A673 (cell line): ENCODE results near the gene ASPDH. TPM values are rescaled to one million over a fixed set of nuclear protein-coding genes. Genes with fewer than 3 reads are reported as not detected.
A peak's percentile ranks its signal among the peaks of the same experiment; 100 is the strongest.

Source experiments
- BruUV-seq: library from RNA; stranded (reverse); fragments of 400-500 nt; replicated peaks from 2 replicates; lab custom pipeline; 2021; lab: Mats Ljungman, UMichigan
- CTCF ChIA-PET: fragments of 300-600 bp; sonication (Branson Sonifier 250); formaldehyde crosslinking; loops from one replicate; lab custom pipeline; 2022; ENCODE audit warnings: antibody characterized with exemption; lab: Charles Lee
- POLR2A ChIA-PET: fragments of 300-600 bp; sonication (Branson Sonifier 250); formaldehyde crosslinking; loops from one replicate; lab custom pipeline; 2022; ENCODE audit warnings: antibody characterized with exemption; ENCODE audit not compliant: low non-redundant PET; lab: Charles Lee
- DNase-seq: peaks from one replicate; pipeline ENCODE4 v3.0.0-alpha.2; 2015; ENCODE audit warnings: low spot score
- H3K27ac ChIP-seq: fragments of 200-600 bp; sonication (generic); 2 replicates; pipeline ENCODE4 v1.5.1; 2016; ENCODE audit warnings: mixed run types, low read depth, mild to moderate bottlenecking, mixed read lengths, antibody characterized with exemption, low read length; ENCODE audit not compliant: poor library complexity, severe bottlenecking
- H3K27me3 ChIP-seq: fragments of 200-600 bp; sonication (generic); replicated peaks from 2 replicates; pipeline ENCODE4 v1.6.1; 2017; ENCODE audit warnings: mixed run types, low read depth, mild to moderate bottlenecking, mixed read lengths, antibody characterized with exemption, low read length; ENCODE audit not compliant: insufficient read depth, poor library complexity
- H3K36me3 ChIP-seq: fragments of 200-600 bp; sonication (generic); 2 replicates; pipeline ENCODE4 v1.6.1; 2016; ENCODE audit warnings: mixed run types, mild to moderate bottlenecking, mixed read lengths, antibody characterized with exemption, low read length; ENCODE audit not compliant: insufficient read depth, poor library complexity, severe bottlenecking
- H3K4me1 ChIP-seq: fragments of 200-600 bp; sonication (generic); 2 replicates; pipeline ENCODE4 v1.6.1; 2017; ENCODE audit warnings: mixed run types, mild to moderate bottlenecking, mixed read lengths, antibody characterized with exemption, low read length; ENCODE audit not compliant: insufficient read depth, poor library complexity, severe bottlenecking
- H3K4me3 ChIP-seq: fragments of 200-600 bp; sonication (generic); 2 replicates; pipeline ENCODE4 v1.5.1; 2016; ENCODE audit warnings: low read depth, mixed run types, mild to moderate bottlenecking, mixed read lengths, low read length; ENCODE audit not compliant: poor library complexity, severe bottlenecking
- H3K9me3 ChIP-seq: fragments of 200-600 bp; sonication (generic); 2 replicates; pipeline ENCODE4 v1.6.1; 2016; ENCODE audit warnings: mixed run types, low read depth, mild to moderate bottlenecking, mixed read lengths, antibody characterized with exemption, low read length; ENCODE audit not compliant: poor library complexity, severe bottlenecking
- EZH2 ChIP-seq: fragments of 200-600 bp; sonication (generic); IDR thresholded peaks from 2 replicates; pipeline ENCODE4 v1.6.1; 2017; ENCODE audit warnings: borderline replicate concordance, low read depth, mild to moderate bottlenecking, mixed read lengths, antibody characterized with exemption, low read length; ENCODE audit not compliant: poor library complexity, severe bottlenecking
- intact Hi-C: fragments of 100-400 bp; cut with micrococcal nuclease; formaldehyde crosslinking; loops from one replicate; pipeline ENCODE4 v1.10.0; 2022; ENCODE audit not compliant: unreplicated experiment
- total RNA-seq: library from RNA; stranded (reverse); gene quantifications from 2 replicates; pipeline ENCODE4 v1.2.3, GENCODE V29; 2021
- TF ChIP-seq, protein P1 (sequence below): fragments of 300-800, 200-600 bp; sonication (generic); conservative IDR thresholded peaks from 2 replicates; pipeline ENCODE4 v1.5.1; 2017; ENCODE audit warnings: low read depth, mild to moderate bottlenecking, antibody characterized with exemption, low read length, moderate library complexity, mixed read lengths

The ASPDH gene
- total RNA-seq, 1 experiment from 2014 or later, result 0.45 TPM

DNA sequence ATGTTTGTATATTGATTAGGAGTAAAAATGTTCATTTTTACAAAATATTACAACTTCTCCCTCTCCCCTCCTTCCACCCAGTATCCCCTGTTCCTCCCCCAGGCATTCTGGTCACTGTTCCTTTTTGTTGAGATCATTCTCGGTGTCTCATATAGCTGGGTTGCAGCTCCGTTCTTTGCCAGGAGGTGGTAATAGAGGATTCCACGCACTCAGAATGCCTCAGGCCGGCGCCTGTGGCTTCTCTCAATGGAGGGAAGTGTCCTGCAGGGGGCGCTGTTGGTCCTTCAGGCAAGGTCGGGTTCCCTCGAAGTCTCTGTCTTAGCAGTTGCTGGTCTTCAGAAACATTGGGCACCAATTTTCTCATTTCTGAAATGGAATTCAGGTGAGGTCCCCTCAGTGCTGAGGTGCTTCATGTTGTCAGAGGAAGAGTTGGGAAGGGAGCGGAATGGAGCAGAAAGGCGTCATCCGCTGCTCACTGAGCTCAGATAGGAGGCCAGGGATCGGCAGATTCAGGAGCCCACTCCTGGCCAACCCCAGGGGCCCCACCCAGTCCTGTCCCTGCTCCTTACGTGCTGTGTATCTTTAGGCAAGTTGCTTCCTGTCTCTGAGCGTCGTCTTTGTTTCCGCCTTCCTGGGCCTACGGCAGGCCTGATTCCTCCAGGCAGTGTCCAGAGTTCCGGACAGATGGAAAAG is 26.7 kb downstream of the ASPDH start:
- no peak for TF ChIP-seq EZH2
- TF ChIP-seq, protein P1, sequence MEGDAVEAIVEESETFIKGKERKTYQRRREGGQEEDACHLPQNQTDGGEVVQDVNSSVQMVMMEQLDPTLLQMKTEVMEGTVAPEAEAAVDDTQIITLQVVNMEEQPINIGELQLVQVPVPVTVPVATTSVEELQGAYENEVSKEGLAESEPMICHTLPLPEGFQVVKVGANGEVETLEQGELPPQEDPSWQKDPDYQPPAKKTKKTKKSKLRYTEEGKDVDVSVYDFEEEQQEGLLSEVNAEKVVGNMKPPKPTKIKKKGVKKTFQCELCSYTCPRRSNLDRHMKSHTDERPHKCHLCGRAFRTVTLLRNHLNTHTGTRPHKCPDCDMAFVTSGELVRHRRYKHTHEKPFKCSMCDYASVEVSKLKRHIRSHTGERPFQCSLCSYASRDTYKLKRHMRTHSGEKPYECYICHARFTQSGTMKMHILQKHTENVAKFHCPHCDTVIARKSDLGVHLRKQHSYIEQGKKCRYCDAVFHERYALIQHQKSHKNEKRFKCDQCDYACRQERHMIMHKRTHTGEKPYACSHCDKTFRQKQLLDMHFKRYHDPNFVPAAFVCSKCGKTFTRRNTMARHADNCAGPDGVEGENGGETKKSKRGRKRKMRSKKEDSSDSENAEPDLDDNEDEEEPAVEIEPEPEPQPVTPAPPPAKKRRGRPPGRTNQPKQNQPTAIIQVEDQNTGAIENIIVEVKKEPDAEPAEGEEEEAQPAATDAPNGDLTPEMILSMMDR, result peak; percentile 67
- intact Hi-C loops, result no loop called here
- peak; percentile 78 for DNase-seq
- BruUV-seq, result no TSS peak
- no peaks in the 10 kb centered on the region for H3K36me3 ChIP-seq
- H3K4me3 ChIP-seq, result no peak overlapping the region
- H3K27me3 ChIP-seq, result peaks cover 36% of the 10 kb centered on the region
- POLR2A ChIA-PET, result no interaction called here
- H3K4me1 ChIP-seq, result no peaks in the 10 kb centered on the region
- CTCF ChIA-PET, result interaction anchor here (0.5 to 0.9 kb wide), 2 partner anchors 22 to 183 kb away, joined by 3 to 10 read pairs; no protein-coding TSS in a partner anchor
- H3K27ac ChIP-seq, result no peak overlapping the region
- H3K9me3 ChIP-seq, result peaks cover 8% of the 10 kb centered on the region

DNA sequence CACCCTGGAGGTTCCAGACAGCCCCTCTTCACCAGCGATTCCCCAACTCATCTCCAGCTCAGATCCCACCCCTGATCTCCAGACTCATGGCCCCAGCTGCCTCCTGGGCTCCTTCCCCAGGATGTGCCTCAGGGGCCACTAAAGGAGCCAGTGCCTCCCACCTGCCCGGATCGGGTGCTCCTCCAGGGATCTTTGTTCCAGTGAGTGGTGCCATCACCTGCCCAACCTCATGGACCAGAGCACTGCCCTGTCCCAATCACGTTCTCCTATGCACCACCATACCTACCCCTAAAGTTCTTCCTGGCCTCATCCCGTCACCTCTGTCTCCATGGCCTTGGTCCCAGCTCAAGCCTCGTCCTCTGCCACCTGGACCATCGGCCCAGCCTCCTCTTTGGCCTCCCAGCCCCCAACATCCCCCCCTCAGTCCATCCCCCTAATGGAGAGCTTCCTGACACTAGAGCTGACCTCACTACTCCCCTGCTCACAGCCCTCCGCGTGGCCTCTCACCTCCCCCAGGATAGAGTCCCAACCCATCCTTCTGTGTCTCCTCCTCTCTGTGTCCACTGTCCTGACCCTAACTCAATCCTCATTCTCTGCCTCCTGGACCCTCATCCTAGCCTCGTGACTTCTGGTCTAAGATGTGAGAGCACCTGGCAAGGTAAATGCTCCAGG is 28.3 kb downstream of the ASPDH start:
- no TSS peak for BruUV-seq
- intact Hi-C loops, result no loop called here
- peaks cover 8% of the 10 kb centered on the region for H3K9me3 ChIP-seq

DNA sequence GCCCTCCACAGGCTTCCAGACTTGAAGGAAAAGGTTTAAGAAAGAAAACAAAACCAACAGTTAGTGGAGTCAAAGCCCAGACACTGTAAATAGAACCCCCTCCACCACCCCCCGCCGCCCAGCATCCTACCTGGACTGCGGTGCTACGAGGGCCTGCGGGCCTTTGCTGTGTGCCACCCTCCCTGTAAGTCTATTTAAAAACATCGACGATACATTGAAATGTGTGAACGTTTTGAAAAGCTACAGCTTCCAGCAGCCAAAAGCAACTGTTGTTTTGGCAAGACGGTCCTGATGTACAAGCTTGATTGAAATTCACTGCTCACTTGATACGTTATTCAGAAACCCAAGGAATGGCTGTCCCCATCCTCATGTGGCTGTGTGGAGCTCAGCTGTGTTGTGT is 30.8 kb downstream of the ASPDH start:
- no peak for DNase-seq
- ChIA-PET POLR2A (no interaction called here), CTCF (no interaction called here)
- no peak overlapping the region for H3K4me3 ChIP-seq
- H3K36me3 ChIP-seq, result peaks cover 29% of the 10 kb centered on the region
- H3K27ac ChIP-seq, result no peak overlapping the region
- no peaks in the 10 kb centered on the region for H3K4me1 ChIP-seq
- H3K27me3 ChIP-seq, result no peaks in the 10 kb centered on the region
- TSS peak; percentile 72 for BruUV-seq
- TF ChIP-seq, protein P1, result no peak
- no peak for TF ChIP-seq EZH2
- H3K9me3 ChIP-seq, result peaks cover 8% of the 10 kb centered on the region
- intact Hi-C loops, result no loop called here

More for the DNA sequence above, 28.3 kb downstream of the ASPDH start:
- TF ChIP-seq, protein P1, result no peak
- TF ChIP-seq EZH2, result no peak
- ChIA-PET POLR2A (no interaction called here), CTCF (no interaction called here)
- no peak overlapping the region for H3K4me3 ChIP-seq
- H3K27ac ChIP-seq, result no peak overlapping the region
- H3K27me3 ChIP-seq, result peaks cover 21% of the 10 kb centered on the region
- DNase-seq, result no peak
- H3K36me3 ChIP-seq, result peaks cover 5% of the 10 kb centered on the region
- no peaks in the 10 kb centered on the region for H3K4me1 ChIP-seq
